GM12878 (cell line): Measurements from ENCODE around the gene ANKRD13D.
"Not testable (repeated sequence)": the region's sequence is repeated elsewhere in the genome, so short reads cannot be mapped to it uniquely, and the experiment has no call there.

ENCODE experiments used
- CTCF ChIP-seq, 3 experiments: IDR thresholded peaks in 2 of 3; conservative IDR thresholded peaks in 1 of 3; 2 replicates each; pipeline ENCODE4 v1.5.1; 2011; ENCODE audit warnings: low read depth in 3 of 3, low read length in 3 of 3, mild to moderate bottlenecking in 3 of 3, control low read depth in 2 of 3, moderate library complexity in 2 of 3, inconsistent platforms in 1 of 3, mixed read lengths in 1 of 3; ENCODE audit not compliant: control insufficient read depth in 2 of 3, insufficient read depth in 1 of 3; ENCODE audit errors: extremely low read depth in 1 of 3
- KLF5 ChIP-seq: fragments of 450-650 bp; IDR thresholded peaks from 2 replicates; pipeline ENCODE4 v1.6.1; 2014; ENCODE audit warnings: mild to moderate bottlenecking; ENCODE audit not compliant: partially characterized antibody
- NFYB ChIP-seq: IDR thresholded peaks from 2 replicates; pipeline ENCODE4 v1.6.1; 2011; ENCODE audit warnings: low read depth, mild to moderate bottlenecking, low read length, improper control_type of control experiment, moderate library complexity; ENCODE audit not compliant: insufficient read depth
- POLR2A ChIP-seq: IDR thresholded peaks from 2 replicates; pipeline ENCODE4 v1.6.1; 2011; ENCODE audit warnings: low read depth, mild to moderate bottlenecking, low read length
- POLR2AphosphoS5 ChIP-seq: IDR thresholded peaks from 2 replicates; pipeline ENCODE4 v1.6.1; 2011; ENCODE audit warnings: mild to moderate bottlenecking, low read length, inconsistent platforms
- RELA ChIP-seq: fragments of 450-650 bp; IDR thresholded peaks from 2 replicates; pipeline ENCODE4 v1.8.0; 2014; ENCODE audit warnings: borderline replicate concordance; ENCODE audit not compliant: partially characterized antibody
- RFX5 ChIP-seq: IDR thresholded peaks from 2 replicates; pipeline ENCODE4 v1.6.1; 2011; ENCODE audit warnings: low read depth, low read length, improper control_type of control experiment
- SUZ12 ChIP-seq: fragments of 200-600 bp; sonication (generic); IDR thresholded peaks from one replicate; pipeline ENCODE4 v1.6.1; 2018; ENCODE audit warnings: antibody characterized with exemption, mild to moderate bottlenecking; ENCODE audit not compliant: unreplicated experiment
- TBL1XR1 ChIP-seq: IDR thresholded peaks from 2 replicates; pipeline ENCODE4 v1.6.1; 2012; ENCODE audit warnings: low read depth, low read length, improper control_type of control experiment
- USF2 ChIP-seq: IDR thresholded peaks from 2 replicates; pipeline ENCODE4 v1.6.1; 2011; ENCODE audit warnings: low read depth, low read length, improper control_type of control experiment, borderline replicate concordance

GRCh38 chr11:67260885-67261639 lies 28.0 kb upstream of the ANKRD13D start:
- not testable (repeated sequence) for TF ChIP-seq SUZ12; KLF5; RELA; CTCF (IDR thresholded peaks at IDR 0.05 in 2 of 3, conservative IDR thresholded peaks at IDR 0.05 in 1 of 3; ENCODE audit: control insufficient read depth in 2 of 3, extremely low read depth in 1 of 3, insufficient read depth in 1 of 3, low read depth in 3 of 3, low read length in 3 of 3); POLR2A; POLR2AphosphoS5; TBL1XR1; NFYB; USF2; RFX5
